ENCODE results near the gene XBP1. TPM values are rescaled to one million over a fixed set of nuclear protein-coding genes. Genes with fewer than 3 reads are reported as not detected.
"Not testable (repeated sequence)": the region's sequence is repeated elsewhere in the genome, so short reads cannot be mapped to it uniquely, and the experiment has no call there.

XBP1 gene
- total RNA-seq, 2 experiments from 2014 or later: 263 to 266 TPM

DNA sequence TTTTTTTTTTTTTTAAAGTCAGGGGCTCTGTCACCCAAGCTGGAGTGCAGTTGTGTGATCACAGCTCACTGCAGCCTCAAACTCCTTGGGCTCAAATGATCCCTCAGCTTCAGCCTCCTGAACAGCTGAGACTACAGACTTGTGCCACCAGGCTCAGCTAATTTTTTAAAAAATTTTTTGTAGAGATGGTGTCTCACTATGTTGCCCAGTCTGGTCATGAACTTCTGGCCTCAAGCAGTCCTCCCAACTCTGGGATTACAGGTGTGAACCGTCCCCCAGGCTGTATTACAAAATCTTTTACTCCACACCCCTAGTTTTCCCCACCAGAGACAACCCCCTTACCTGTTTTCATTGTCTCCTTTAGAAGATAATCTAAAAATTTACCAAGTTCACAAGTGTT lies 26.0 kb downstream of the XBP1 start:
- ChIA-PET POLR2A (interaction anchor here (0.9 to 3.3 kb wide), 3 partner anchors 19 to 33 kb away, joined by 3 to 93 read pairs (median 15); partner anchors contain the start of genes CHEK2, HSCB and XBP1), CTCF (interaction anchor here (0.6 to 2.4 kb wide), 7 partner anchors 11 to 1323 kb away, joined by 3 to 10 read pairs (median 4); no protein-coding TSS in a partner anchor)
- no peaks in the 10 kb centered on the region for H3K9me3 Mint-ChIP-seq
- no peak for DNase-seq
- H3K4me3 Mint-ChIP-seq: peak overlapping the region; percentile 64
- peaks cover 3% of the 10 kb centered on the region for H3K27me3 Mint-ChIP-seq
- H3K36me3 Mint-ChIP-seq (ENCODE audit: low read depth): peaks cover 36% of the 10 kb centered on the region
- peaks cover 27% of the 10 kb centered on the region for H3K4me1 Mint-ChIP-seq
- peak overlapping the region; percentile 56 for H3K27ac Mint-ChIP-seq

DNA sequence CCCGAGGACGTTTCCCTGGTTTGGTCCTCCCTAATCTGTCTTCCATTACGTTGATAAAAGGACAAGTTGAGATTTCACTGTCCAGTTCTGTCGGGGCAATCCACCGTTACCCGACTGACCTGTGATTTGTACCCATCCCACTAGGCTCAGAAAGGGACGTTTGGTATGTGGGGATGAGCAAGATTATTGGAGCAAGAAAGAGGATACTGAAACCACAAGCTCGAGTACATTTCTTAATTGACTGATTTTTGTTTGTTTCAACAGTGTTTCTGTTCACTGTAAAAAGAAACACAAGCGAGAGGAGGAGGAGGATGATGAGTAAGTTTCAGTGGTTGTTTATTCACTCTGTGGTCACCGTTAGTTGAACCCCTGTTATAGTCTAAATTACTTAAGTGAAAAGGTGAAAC lies 26.9 kb downstream of the XBP1 start:
- peaks cover 3% of the 10 kb centered on the region for H3K27me3 Mint-ChIP-seq
- H3K4me3 Mint-ChIP-seq: peak overlapping the region; percentile 96
- H3K36me3 Mint-ChIP-seq (ENCODE audit: low read depth): peaks cover 36% of the 10 kb centered on the region
- DNase-seq: no peak
- peaks cover 24% of the 10 kb centered on the region for H3K4me1 Mint-ChIP-seq
- H3K9me3 Mint-ChIP-seq: peaks cover 6% of the 10 kb centered on the region
- ChIA-PET CTCF (interaction anchor here (1.0 to 2.4 kb wide), 8 partner anchors 17 to 854 kb away, joined by 3 to 10 read pairs (median 4); partner anchors contain the start of gene PITPNB), POLR2A (interaction anchor here (0.8 to 3.3 kb wide), 11 partner anchors 13 to 56 kb away, joined by 3 to 93 read pairs (median 10); partner anchors contain the start of genes CHEK2, HSCB and XBP1)
- H3K27ac Mint-ChIP-seq: peak overlapping the region; percentile 97

DNA sequence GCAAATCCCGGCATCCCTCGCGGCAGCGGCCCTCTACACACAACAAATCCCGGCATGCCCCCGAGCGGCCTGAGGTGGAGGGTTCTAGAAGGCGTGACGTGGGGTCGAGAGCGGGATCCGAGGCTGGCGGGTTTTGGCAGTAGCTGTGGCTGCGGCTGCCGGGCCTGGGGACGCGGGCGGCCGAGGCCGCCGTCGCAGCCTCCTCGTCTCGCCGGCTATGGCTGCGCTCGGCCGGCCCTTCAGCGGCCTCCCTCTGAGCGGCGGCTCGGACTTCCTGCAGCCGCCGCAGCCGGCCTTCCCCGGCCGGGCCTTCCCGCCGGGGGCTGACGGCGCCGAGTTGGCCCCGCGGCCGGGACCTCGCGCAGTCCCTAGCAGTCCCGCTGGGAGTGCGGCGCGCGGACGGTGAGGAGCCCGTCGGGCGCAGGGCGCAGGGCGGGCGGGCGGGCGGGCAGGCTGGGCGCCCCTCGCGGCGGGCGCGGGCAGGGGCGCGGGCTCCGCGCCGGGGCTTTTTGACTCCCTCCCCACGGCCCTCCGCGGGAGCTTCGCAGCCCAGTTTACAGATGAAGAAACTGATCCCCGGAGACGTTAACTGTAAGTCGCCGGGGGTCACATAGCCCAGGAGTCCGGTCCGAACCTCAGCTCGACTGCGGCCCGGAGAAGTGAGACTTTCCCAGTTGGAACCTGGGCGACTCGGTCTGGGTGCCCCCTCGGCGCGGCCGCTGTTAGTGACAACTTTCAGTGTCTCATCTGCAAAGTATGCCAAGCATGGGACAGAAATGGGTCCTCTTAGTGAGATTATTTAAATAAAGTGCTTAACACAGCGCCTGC lies 27.5 kb downstream of the XBP1 start, which contains the start of gene CCDC117:
Gene CCDC117 (plus strand): TSS at position 63 of the 828 bp plus-strand sequence. CDS start 155 bp downstream, at position 218.
- H3K36me3 Mint-ChIP-seq (ENCODE audit: low read depth): peaks cover 32% of the 10 kb centered on the region

DNA sequence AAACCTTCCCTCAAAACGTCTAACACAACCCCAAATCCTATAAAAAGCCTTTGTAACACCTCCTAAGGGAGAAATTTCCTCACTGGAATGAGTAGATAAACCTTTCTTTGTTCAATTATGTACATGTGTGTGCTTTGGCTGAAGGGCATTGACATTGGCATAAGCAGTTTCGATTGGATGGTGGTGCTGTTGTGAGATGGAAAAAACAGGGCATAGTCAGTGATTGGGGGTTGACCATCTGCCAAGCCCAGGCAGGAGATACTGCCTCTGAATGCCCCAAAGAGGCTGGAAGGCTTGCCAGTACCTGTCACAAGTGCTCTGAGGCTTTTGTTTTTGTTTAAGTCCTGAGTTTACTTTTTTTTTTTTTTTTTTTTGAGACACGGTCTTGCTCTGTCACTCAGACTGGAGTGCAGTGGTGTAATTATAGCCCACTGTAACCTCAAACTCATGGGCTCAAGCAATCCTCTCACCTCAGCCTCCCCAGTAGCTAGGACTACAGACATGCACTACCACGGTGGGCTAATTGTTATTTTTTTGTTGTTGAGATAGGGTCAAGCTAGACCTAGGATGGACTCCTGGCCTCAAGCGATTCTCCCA lies 29.1 kb downstream of the XBP1 start:
- no peak overlapping the region for H3K27ac Mint-ChIP-seq
- peaks cover 24% of the 10 kb centered on the region for H3K4me1 Mint-ChIP-seq
- DNase-seq: no peak
- CTCF ChIA-PET: interaction anchor here (1.6 to 2.2 kb wide), 2 partner anchors 11 to 26 kb away, joined by 4 to 6 read pairs; no protein-coding TSS in a partner anchor
- peaks cover 26% of the 10 kb centered on the region for H3K36me3 Mint-ChIP-seq (ENCODE audit: low read depth)
- H3K4me3 Mint-ChIP-seq: no peak overlapping the region
- H3K9me3 Mint-ChIP-seq: peaks cover 6% of the 10 kb centered on the region
- POLR2A ChIA-PET: interaction anchor here (2.4 to 2.6 kb wide), 2 partner anchors 28 to 41 kb away, joined by 13 to 15 read pairs; no protein-coding TSS in a partner anchor
- peaks cover 3% of the 10 kb centered on the region for H3K27me3 Mint-ChIP-seq

More for the DNA sequence above, 27.5 kb downstream of the XBP1 start, which contains the start of gene CCDC117:
- Mint-ChIP-seq H3K27ac (peak within 1 kb of the TSS; percentile 97), H3K27me3 (peaks cover 3% of the 10 kb centered on the region), H3K4me3 (peak within 1 kb of the TSS; percentile 96), H3K9me3 (peaks cover 6% of the 10 kb centered on the region), H3K4me1 (peaks cover 24% of the 10 kb centered on the region)
- DNase-seq: peak; percentile 95
- POLR2A ChIA-PET: interaction anchor here (0.8 to 3.3 kb wide), 16 partner anchors 12 to 854 kb away, joined by 3 to 93 read pairs (median 5); partner anchors contain the start of genes CHEK2, HSCB, PITPNB and XBP1
- CTCF ChIA-PET: interaction anchor here (0.6 to 2.4 kb wide), 15 partner anchors 8 to 854 kb away, joined by 3 to 10 read pairs (median 3); partner anchors contain the start of genes CHEK2, HSCB and PITPNB

DNA sequence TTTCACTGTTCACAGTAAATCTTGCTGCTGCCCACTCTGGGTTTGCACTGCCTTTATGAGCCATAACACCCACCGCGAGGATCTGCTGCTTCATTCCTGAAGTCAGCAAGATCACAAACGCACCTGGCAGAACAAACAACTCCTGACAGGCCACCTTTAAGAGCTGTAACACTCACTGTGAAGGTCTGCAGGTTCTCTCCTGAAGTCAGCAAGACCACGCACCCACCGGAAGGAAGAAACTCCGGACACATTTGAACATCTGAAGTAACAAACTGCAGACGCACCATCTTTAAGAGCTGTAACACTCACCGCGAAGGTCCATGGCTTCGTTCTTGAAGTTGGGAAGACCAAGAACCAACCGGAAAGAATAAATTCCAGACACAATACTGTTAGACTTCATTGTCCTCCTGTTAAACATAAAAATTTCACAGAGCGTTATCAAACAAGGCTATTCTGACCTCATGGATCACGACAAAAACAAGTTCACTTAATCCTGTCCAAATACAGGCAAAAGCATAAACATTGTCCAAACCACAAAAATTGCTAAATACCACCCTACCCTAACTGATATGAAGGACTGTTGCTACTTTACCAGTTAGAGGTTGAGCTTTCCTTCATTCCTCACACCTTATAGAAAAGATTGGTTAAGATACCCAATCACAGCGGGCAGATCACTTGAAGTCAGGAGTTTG lies 30.8 kb downstream of the XBP1 start:
- ChIA-PET CTCF (interaction anchor here (1.6 kb wide), 1 partner anchor 10 kb away, joined by 4 read pairs; no protein-coding TSS in a partner anchor), POLR2A (no interaction called here)
- peaks cover 9% of the 10 kb centered on the region for H3K36me3 Mint-ChIP-seq (ENCODE audit: low read depth)
- DNase-seq: no peak
- H3K27ac Mint-ChIP-seq: no peak overlapping the region
- H3K27me3 Mint-ChIP-seq: peaks cover 3% of the 10 kb centered on the region
- H3K9me3 Mint-ChIP-seq: peaks cover 6% of the 10 kb centered on the region
- H3K4me1 Mint-ChIP-seq: peaks cover 13% of the 10 kb centered on the region
- no peak overlapping the region for H3K4me3 Mint-ChIP-seq

DNA sequence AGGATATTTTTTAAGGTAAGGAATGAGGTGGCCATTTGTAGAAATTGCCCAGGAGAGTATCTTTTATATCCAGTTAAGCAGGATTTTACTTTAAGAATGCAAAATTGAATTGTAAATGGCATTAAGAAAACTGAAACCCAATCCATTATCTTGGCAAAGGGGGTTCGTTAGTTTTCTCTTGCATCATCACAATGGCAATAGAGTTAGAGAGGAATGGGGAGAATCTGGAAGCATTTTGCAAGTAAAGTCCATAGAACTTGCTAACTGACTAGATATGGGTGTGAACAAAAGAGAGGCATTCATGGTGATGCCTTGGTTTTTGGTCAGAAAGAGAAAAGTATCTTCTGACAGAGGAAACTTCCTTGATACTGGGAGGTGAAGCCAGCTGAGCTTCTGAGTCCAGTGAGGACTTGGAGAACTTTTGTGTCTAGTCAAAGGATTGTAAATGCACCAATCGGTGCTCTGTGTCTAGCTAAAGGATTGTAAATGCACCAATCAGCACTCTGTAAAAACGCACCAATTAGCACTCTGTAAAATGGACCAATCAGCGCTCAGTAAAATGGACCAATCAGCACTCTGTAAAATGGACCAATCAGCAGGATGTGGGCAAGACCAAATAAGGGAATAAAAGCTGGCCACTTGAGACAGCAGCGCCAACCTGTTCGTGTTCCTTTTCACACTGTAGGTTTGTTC lies 31.5 kb downstream of the XBP1 start:
- H3K27ac Mint-ChIP-seq: no peak overlapping the region
- peaks cover 10% of the 10 kb centered on the region for H3K4me1 Mint-ChIP-seq
- POLR2A ChIA-PET: no interaction called here
- no peak for DNase-seq
- H3K9me3 Mint-ChIP-seq: peaks cover 6% of the 10 kb centered on the region
- CTCF ChIA-PET: interaction anchor here (0.6 kb wide), 1 partner anchor 10 kb away, joined by 3 read pairs; no protein-coding TSS in a partner anchor
- H3K36me3 Mint-ChIP-seq (ENCODE audit: low read depth): peaks cover 6% of the 10 kb centered on the region
- no peak overlapping the region for H3K4me3 Mint-ChIP-seq
- H3K27me3 Mint-ChIP-seq: peaks cover 3% of the 10 kb centered on the region

DNA sequence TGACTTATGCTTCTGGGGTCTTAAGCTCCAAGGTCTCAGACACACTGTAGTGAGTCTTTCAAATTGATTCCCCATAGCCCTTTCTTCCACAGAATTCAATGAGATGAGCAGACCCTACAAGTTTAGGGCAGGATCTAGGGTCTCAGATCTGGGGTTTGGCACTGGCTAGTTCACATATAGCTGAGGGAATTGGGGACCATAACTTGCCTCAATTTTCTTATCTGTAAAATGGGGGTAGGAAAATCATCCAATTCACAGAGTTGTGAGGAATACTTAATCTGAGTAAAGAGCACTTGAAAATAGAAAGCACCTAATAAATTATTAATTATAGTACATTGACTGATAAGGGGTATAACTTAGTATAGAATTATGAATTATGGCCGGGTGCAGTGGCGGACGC lies 33.7 kb downstream of the XBP1 start:
- H3K4me1 Mint-ChIP-seq: no peaks in the 10 kb centered on the region
- no peak for DNase-seq
- ChIA-PET POLR2A (interaction anchor here (1.0 kb wide), 1 partner anchor 24 kb away, joined by 3 read pairs; no protein-coding TSS in a partner anchor), CTCF (interaction anchor here (0.7 kb wide), 1 partner anchor 334 kb away, joined by 3 read pairs; no protein-coding TSS in a partner anchor)
- H3K36me3 Mint-ChIP-seq (ENCODE audit: low read depth): no peaks in the 10 kb centered on the region
- peaks cover 3% of the 10 kb centered on the region for H3K27me3 Mint-ChIP-seq
- H3K4me3 Mint-ChIP-seq: no peak overlapping the region
- no peak overlapping the region for H3K27ac Mint-ChIP-seq
- H3K9me3 Mint-ChIP-seq: peaks cover 6% of the 10 kb centered on the region

DNA sequence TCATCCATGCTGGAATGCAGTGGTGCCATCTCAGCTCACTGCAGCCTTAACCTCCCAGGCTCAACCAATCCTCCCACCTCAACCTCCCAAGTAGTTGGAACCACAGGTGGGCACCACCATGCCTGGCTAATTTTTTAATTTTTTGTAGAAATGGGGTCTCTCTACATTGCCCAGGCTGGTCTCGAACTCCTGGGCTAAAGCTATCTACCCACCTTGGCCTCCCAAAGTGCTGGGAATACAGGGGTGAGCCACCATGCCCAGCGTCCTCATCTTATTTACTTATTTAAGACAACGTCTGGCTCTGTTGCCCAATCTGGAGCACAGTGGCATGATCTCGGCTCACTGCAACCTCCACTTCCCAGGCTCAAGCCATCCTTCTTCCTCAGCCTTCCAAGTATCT lies 38.4 kb downstream of the XBP1 start:
- POLR2A ChIA-PET; H3K4me1 Mint-ChIP-seq; H3K4me3 Mint-ChIP-seq; H3K36me3 Mint-ChIP-seq (ENCODE audit: low read depth); H3K9me3 Mint-ChIP-seq; H3K27ac Mint-ChIP-seq; DNase-seq; H3K27me3 Mint-ChIP-seq; CTCF ChIA-PET: not testable (repeated sequence)

DNA sequence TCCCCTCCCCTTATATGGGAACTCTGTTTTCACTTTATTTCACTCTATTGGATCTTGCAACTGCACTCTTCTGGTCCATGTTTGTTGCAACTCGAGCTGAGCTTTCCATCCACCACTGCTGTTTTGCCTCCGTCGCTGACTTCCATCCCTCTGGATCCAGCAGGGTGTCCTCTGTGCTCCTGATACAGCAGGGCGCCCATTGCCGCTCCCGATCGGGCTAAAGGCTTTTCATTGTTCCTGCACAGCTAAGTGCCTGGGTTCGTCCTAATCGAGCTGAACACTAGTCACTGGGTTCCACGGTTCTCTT lies 39.0 kb downstream of the XBP1 start:
- no peaks in the 10 kb centered on the region for H3K9me3 Mint-ChIP-seq
- no peak overlapping the region for H3K27ac Mint-ChIP-seq
- no peak for DNase-seq
- peaks cover 2% of the 10 kb centered on the region for H3K27me3 Mint-ChIP-seq
- ChIA-PET CTCF (no interaction called here), POLR2A (interaction anchor here (1.1 to 1.3 kb wide), 2 partner anchors 11 to 12 kb away, joined by 4 read pairs; partner anchors contain the start of gene CCDC117)
- peaks cover 3% of the 10 kb centered on the region for H3K36me3 Mint-ChIP-seq (ENCODE audit: low read depth)
- peaks cover 7% of the 10 kb centered on the region for H3K4me1 Mint-ChIP-seq
- H3K4me3 Mint-ChIP-seq: no peak overlapping the region

DNA sequence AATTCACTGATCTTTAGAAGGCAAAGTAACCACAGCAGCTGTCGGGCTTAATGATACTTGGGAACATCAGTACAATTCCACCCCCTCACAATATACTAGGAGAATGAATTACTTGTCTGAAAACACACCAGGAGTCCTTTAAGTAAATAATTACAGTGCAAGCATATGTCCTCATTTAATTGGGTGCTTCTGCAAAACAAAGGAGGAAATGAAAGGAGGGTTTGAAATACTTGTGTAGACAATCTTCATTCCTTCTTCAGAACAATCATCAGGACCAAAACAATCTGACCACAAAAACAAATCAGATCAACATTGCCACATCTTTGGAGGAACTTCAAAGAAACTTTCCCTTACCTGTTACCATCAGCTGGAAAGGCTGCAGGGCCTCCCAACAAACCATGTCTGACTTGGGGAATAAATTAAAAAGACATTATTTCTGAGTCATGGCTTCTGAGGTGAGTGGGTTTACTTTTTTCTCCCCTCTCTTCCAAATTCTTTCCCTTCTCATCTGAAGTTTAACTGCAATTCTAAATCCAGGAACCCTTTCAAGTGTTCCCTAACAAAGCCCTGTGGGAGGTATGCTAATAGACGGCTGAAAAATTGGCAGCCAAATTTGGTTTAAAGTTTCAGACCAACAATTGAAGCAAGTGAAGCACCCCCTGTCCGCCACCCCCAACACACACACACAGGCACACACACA lies 40.4 kb downstream of the XBP1 start:
- no peak for DNase-seq
- no peak overlapping the region for H3K27ac Mint-ChIP-seq
- H3K4me1 Mint-ChIP-seq: peaks cover 7% of the 10 kb centered on the region
- POLR2A ChIA-PET: interaction anchor here (1.3 kb wide), 1 partner anchor 10 kb away, joined by 4 read pairs; no protein-coding TSS in a partner anchor
- H3K4me3 Mint-ChIP-seq: no peak overlapping the region
- peaks cover 3% of the 10 kb centered on the region for H3K36me3 Mint-ChIP-seq (ENCODE audit: low read depth)
- CTCF ChIA-PET: interaction anchor here (1.8 kb wide), 1 partner anchor 10 kb away, joined by 4 read pairs; no protein-coding TSS in a partner anchor
- H3K27me3 Mint-ChIP-seq: peaks cover 2% of the 10 kb centered on the region
- no peaks in the 10 kb centered on the region for H3K9me3 Mint-ChIP-seq

DNA sequence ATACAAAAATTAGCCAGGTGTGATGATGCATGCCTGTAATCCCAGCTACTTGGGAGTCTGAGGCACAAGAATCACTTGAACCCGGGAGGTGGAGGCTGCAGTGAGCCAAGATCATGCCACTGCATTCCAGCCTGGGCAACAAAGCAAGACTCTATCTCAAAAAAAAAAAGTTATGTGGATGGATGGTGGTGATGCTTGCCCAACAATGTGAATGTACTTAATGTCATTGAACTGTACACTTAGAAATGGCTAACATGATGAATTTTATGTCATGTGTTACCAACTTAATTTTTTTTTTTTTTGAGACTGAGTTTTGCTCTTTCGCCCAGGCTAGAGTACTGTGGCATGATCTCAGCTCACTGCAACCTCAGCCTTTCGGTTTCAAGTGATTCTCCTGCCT lies 45.9 kb downstream of the XBP1 start:
- H3K27ac Mint-ChIP-seq, POLR2A ChIA-PET, DNase-seq, H3K4me1 Mint-ChIP-seq, H3K9me3 Mint-ChIP-seq, H3K27me3 Mint-ChIP-seq, CTCF ChIA-PET, H3K4me3 Mint-ChIP-seq: not testable (repeated sequence)
- peaks cover 22% of the 10 kb centered on the region for H3K36me3 Mint-ChIP-seq (ENCODE audit: low read depth)

Data from activated CD4-positive, alpha-beta memory T cell treated with anti-CD3 and anti-CD28 coated beads, Interleukin-2, amount 10 ng/mL, durations not matched to agents 7 days and 5 days (primary cell).